Astrocyte (in vitro differentiated cells and primary cell): ENCODE results near the gene BTBD6. TPM values are rescaled to one million over a fixed set of nuclear protein-coding genes. Genes with fewer than 3 reads are reported as not detected.

ENCODE experiments used
- DNase-seq: peaks from one replicate; pipeline ENCODE4 v3.0.0-alpha.2; 2010; ENCODE audit warnings: low read depth
- FAIRE-seq: peaks from 2 replicates; lab custom pipeline; 2011; peaks lifted over from hg19 to GRCh38; lab: Jason Lieb, UNC
- H2AFZ ChIP-seq: 2 replicates; pipeline ENCODE4 v1.6.0; 2012; ENCODE audit warnings: low read depth, low read length, inconsistent platforms
- H3K27ac ChIP-seq: 2 replicates; pipeline ENCODE4 v1.5.1; 2011; ENCODE audit warnings: low read depth, low read length, inconsistent platforms
- H3K27me3 ChIP-seq: 2 replicates; pipeline ENCODE4 v1.6.0; 2011; ENCODE audit warnings: low read length, inconsistent platforms; ENCODE audit not compliant: insufficient read depth
- H3K36me3 ChIP-seq: 2 replicates; pipeline ENCODE4 v1.5.1; 2011; ENCODE audit warnings: low read length, inconsistent platforms; ENCODE audit not compliant: insufficient read depth
- H3K4me1 ChIP-seq: 2 replicates; pipeline ENCODE4 v1.5.1; 2011; ENCODE audit warnings: low read length, inconsistent platforms; ENCODE audit not compliant: insufficient read depth
- H3K4me2 ChIP-seq: 2 replicates; pipeline ENCODE4 v1.6.0; 2012; ENCODE audit warnings: low read length, inconsistent platforms
- H3K4me3 ChIP-seq: 2 replicates; pipeline ENCODE4 v1.5.1; 2011; ENCODE audit warnings: low read depth, mild to moderate bottlenecking, low read length, inconsistent platforms; ENCODE audit not compliant: insufficient read depth
- H3K79me2 ChIP-seq: 2 replicates; pipeline ENCODE4 v1.6.0; 2012; ENCODE audit warnings: mild to moderate bottlenecking, low read length, inconsistent platforms; ENCODE audit not compliant: insufficient read depth
- H3K9ac ChIP-seq: 2 replicates; pipeline ENCODE4 v1.6.0; 2012; ENCODE audit warnings: mild to moderate bottlenecking, low read length, inconsistent platforms
- H3K9me3 ChIP-seq: 2 replicates; pipeline ENCODE4 v1.5.1; 2012; ENCODE audit warnings: low read depth, mild to moderate bottlenecking, low read length, inconsistent platforms; ENCODE audit not compliant: insufficient read depth
- H4K20me1 ChIP-seq: 2 replicates; pipeline ENCODE4 v1.6.0; 2012; ENCODE audit warnings: low read length, inconsistent platforms; ENCODE audit not compliant: insufficient read depth
- H3K27ac Mint-ChIP-seq: one replicate; pipeline ENCODE4 v1.8.0; 2021; ENCODE audit warnings: mild to moderate bottlenecking, mixed read lengths; ENCODE audit not compliant: unreplicated experiment
- H3K27me3 Mint-ChIP-seq: one replicate; pipeline ENCODE4 v1.8.0; 2021; ENCODE audit warnings: low read depth, mixed read lengths; ENCODE audit not compliant: unreplicated experiment
- H3K36me3 Mint-ChIP-seq: one replicate; pipeline ENCODE4 v1.8.0; 2021; ENCODE audit warnings: low read depth, mixed read lengths; ENCODE audit not compliant: unreplicated experiment
- H3K4me1 Mint-ChIP-seq: one replicate; pipeline ENCODE4 v1.8.0; 2021; ENCODE audit warnings: low read depth, mixed read lengths; ENCODE audit not compliant: unreplicated experiment
- H3K4me3 Mint-ChIP-seq: one replicate; pipeline ENCODE4 v1.8.0; 2021; ENCODE audit warnings: mild to moderate bottlenecking, moderate library complexity, mixed read lengths; ENCODE audit not compliant: unreplicated experiment
- H3K9me3 Mint-ChIP-seq: one replicate; pipeline ENCODE4 v1.8.0; 2021; ENCODE audit warnings: mild to moderate bottlenecking, mixed read lengths; ENCODE audit not compliant: unreplicated experiment
- CTCF ChIP-seq: IDR thresholded peaks from 2 replicates; pipeline ENCODE4 v1.5.1; 2011; ENCODE audit warnings: low read depth, mild to moderate bottlenecking, inconsistent platforms, low read length, moderate library complexity; ENCODE audit not compliant: insufficient read depth
- EZH2 ChIP-seq: IDR thresholded peaks from 2 replicates; pipeline ENCODE4 v1.6.1; 2012; ENCODE audit warnings: mild to moderate bottlenecking, low read length, inconsistent platforms; ENCODE audit not compliant: insufficient read depth
- total RNA-seq: library from RNA; stranded (reverse); gene quantifications from 2 replicates; pipeline ENCODE4 v1.2.1, GENCODE V29; 2021

BTBD6 gene
- total RNA-seq, 1 donor from 2014 or later: 25.1 TPM

GRCh38 chr14:105221598-105222178, 26.6 kb upstream of the BTBD6 start:
- H3K27me3 ChIP-seq: no peaks in the 10 kb centered on the region
- no peaks in the 10 kb centered on the region for H3K36me3 ChIP-seq
- H2AFZ ChIP-seq: no peak overlapping the region
- no peak overlapping the region for H3K4me3 ChIP-seq
- H3K36me3 Mint-ChIP-seq: peaks cover 14% of the 10 kb centered on the region
- no peak overlapping the region for H3K9ac ChIP-seq
- H3K4me1 Mint-ChIP-seq: no peaks in the 10 kb centered on the region
- H3K27me3 Mint-ChIP-seq: no peaks in the 10 kb centered on the region
- no peaks in the 10 kb centered on the region for H3K4me1 ChIP-seq
- no peak overlapping the region for H3K4me3 Mint-ChIP-seq
- H3K4me2 ChIP-seq: no peak overlapping the region
- FAIRE-seq (no peak), DNase-seq (no peak)
- no peak overlapping the region for H3K27ac Mint-ChIP-seq
- no peaks in the 10 kb centered on the region for H3K9me3 Mint-ChIP-seq
- no peak overlapping the region for H3K27ac ChIP-seq
- peaks cover 19% of the 10 kb centered on the region for H4K20me1 ChIP-seq
- no peak for TF ChIP-seq EZH2
- TF ChIP-seq CTCF: no peak
- H3K9me3 ChIP-seq: no peaks in the 10 kb centered on the region
- H3K79me2 ChIP-seq: peaks cover 4% of the 10 kb centered on the region

DNA sequence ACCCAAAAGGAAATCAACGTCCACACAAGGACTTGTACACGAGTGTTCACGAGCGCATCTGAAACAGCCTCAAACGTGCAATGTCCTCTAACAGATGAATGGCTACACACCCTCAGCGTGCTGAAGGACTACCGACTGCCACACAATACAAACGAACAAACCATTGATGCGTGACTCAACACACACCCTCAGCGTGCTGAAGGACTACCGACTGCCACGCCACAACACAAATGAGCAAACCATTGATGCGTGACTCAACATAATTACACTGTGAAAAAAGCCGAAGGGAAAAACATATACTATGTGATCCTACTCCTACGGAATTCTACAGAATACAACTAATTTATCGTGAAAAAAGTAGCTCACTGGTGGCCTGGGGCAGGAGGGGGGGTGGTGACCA, 25.1 kb upstream of the BTBD6 start:
- Histone ChIP-seq H3K9me3 (no peaks in the 10 kb centered on the region), H3K36me3 (no peaks in the 10 kb centered on the region), H3K27me3 (no peaks in the 10 kb centered on the region), H2AFZ (no peak overlapping the region), H3K4me1 (no peaks in the 10 kb centered on the region), H4K20me1 (peaks cover 19% of the 10 kb centered on the region), H3K4me2 (no peak overlapping the region), H3K79me2 (peaks cover 4% of the 10 kb centered on the region), H3K27ac (no peak overlapping the region), H3K9ac (no peak overlapping the region), H3K4me3 (no peak overlapping the region)
- no peaks in the 10 kb centered on the region for H3K27me3 Mint-ChIP-seq
- TF ChIP-seq CTCF (no peak), EZH2 (no peak)
- no peak overlapping the region for H3K27ac Mint-ChIP-seq
- peak; percentile 76 for DNase-seq
- H3K36me3 Mint-ChIP-seq: peaks cover 16% of the 10 kb centered on the region
- H3K9me3 Mint-ChIP-seq: no peaks in the 10 kb centered on the region
- no peaks in the 10 kb centered on the region for H3K4me1 Mint-ChIP-seq
- no peak overlapping the region for H3K4me3 Mint-ChIP-seq
- FAIRE-seq: no peak

DNA sequence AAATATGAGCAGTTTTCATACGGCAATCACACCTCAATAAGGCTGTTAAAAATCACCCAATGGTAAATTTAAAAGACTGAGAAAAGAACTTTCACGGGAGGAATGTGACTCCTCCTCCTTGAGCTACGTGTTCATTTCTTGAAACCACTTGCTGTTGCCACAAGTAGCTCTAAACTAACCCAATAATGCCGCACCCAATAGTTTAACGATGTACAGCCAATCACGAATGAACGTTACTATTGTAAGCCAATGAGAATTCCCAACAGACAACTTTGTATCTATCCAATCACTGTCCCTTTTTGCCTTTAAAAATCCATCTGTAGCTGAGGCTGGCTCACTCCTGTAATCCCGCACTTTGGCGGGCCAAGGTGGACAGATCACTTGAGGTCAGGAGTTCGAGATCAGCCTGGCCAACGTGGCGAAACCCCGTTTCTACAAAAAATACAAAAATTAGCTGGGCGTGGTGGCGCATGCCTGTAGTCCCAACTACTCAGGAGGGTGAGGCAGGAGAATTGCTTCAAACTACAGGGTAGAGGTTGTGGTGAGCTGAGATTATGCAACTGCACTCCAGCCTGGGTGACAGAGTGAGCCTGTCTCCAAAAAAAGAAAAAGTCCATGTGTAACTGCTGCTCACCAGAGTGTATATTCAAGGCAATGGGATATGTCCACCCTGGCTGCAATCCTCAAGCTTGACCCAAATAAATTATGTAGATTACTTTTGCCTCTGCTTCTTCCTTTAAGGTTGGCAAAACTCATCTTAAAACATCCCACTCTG, 24.4 kb upstream of the BTBD6 start:
- no peak overlapping the region for H3K27ac Mint-ChIP-seq
- FAIRE-seq (no peak), DNase-seq (no peak)
- no peak overlapping the region for H3K4me2 ChIP-seq
- no peaks in the 10 kb centered on the region for H3K4me1 Mint-ChIP-seq
- peaks cover 19% of the 10 kb centered on the region for H4K20me1 ChIP-seq
- no peak overlapping the region for H3K27ac ChIP-seq
- H3K27me3 ChIP-seq: no peaks in the 10 kb centered on the region
- no peaks in the 10 kb centered on the region for H3K4me1 ChIP-seq
- H3K9ac ChIP-seq: no peak overlapping the region
- TF ChIP-seq EZH2 (no peak), CTCF (no peak)
- H3K9me3 ChIP-seq: no peaks in the 10 kb centered on the region
- no peaks in the 10 kb centered on the region for H3K36me3 ChIP-seq
- no peak overlapping the region for H3K4me3 ChIP-seq
- no peak overlapping the region for H3K4me3 Mint-ChIP-seq
- H2AFZ ChIP-seq: no peak overlapping the region
- H3K9me3 Mint-ChIP-seq: no peaks in the 10 kb centered on the region
- peaks cover 16% of the 10 kb centered on the region for H3K36me3 Mint-ChIP-seq
- H3K27me3 Mint-ChIP-seq: no peaks in the 10 kb centered on the region
- H3K79me2 ChIP-seq: peaks cover 4% of the 10 kb centered on the region
